HUES48 (cell line): Measurements from ENCODE around the gene TAPT1.

Experiments used
- H3K27ac ChIP-seq: one replicate; pipeline ENCODE4 v1.7.0; 2013; ENCODE audit warnings: low read depth, low read length, inconsistent platforms
- H3K27me3 ChIP-seq: 2 replicates; pipeline ENCODE4 v1.6.1; 2013; ENCODE audit warnings: mild to moderate bottlenecking, low read length; ENCODE audit not compliant: control insufficient read depth, insufficient read depth
- H3K36me3 ChIP-seq: 2 replicates; pipeline ENCODE4 v1.6.1; 2013; ENCODE audit warnings: low read length; ENCODE audit not compliant: control insufficient read depth, insufficient read depth
- H3K4me1 ChIP-seq: 2 replicates; pipeline ENCODE4 v1.6.1; 2013; ENCODE audit warnings: mild to moderate bottlenecking, low read length; ENCODE audit not compliant: control insufficient read depth, insufficient read depth
- H3K4me3 ChIP-seq: 2 replicates; pipeline ENCODE4 v1.5.1; 2013; ENCODE audit warnings: mild to moderate bottlenecking, low read depth, low read length
- H3K9ac ChIP-seq: 2 replicates; pipeline ENCODE4 v1.6.1; 2013; ENCODE audit warnings: mild to moderate bottlenecking, low read depth, low read length, moderate library complexity
- H3K9me3 ChIP-seq: 2 replicates; pipeline ENCODE4 v1.6.1; 2013; ENCODE audit warnings: low read length; ENCODE audit not compliant: control insufficient read depth, insufficient read depth

Gene TAPT1

DNA sequence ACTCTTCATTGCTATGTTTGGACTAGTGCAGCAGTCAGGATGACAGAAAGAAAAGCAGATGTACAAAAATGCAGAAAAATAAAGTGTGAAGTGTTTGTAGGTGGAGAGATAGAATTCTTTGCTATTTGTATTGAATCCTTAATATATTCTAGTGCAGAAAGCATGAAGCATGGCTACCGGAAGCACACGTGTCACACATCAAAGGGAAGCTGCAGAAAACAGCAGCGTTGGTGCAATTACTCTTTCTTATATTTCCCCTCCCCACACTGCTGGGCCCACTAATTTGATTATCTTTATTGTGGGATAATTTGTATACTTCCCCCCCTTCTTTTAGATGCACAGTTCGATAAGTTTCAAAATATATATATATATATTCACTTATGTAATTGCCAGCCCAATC, 35.9 kb upstream of the TAPT1 start:
- no peaks in the 10 kb centered on the region for H3K9me3 ChIP-seq
- H3K27ac ChIP-seq, result no peak overlapping the region
- H3K27me3 ChIP-seq, result no peaks in the 10 kb centered on the region
- H3K4me1 ChIP-seq, result no peaks in the 10 kb centered on the region
- H3K4me3 ChIP-seq, result no peak overlapping the region
- H3K36me3 ChIP-seq, result no peaks in the 10 kb centered on the region
- no peak overlapping the region for H3K9ac ChIP-seq

DNA sequence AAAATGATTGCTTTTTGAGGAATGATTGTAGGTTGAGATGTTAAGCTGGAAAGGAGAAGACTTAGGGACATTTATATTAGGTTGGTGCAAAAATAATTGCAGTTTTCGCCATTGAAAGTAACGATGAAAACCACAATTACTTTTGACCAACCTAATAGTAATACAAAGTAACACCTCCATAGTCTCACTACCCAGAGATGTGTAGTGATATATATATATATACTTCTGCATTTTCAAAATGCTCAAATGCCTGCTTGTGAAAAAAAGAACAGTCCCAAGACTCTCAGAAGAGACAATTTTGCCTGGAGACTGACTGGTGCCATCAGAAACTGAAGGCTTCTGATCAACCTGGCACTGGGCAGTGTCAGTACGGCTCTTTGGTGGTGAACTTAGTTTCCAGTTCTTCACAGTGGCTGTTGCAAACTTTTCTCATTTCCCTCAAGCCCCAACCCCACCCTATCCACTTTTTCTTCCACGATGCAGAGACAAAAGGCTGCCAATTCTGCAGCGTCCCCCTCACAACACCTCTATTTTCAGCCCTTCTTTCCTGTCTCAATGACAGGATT, 35.1 kb upstream of the TAPT1 start:
- Histone ChIP-seq H3K4me3 (no peak overlapping the region), H3K27ac (no peak overlapping the region), H3K27me3 (no peaks in the 10 kb centered on the region)

DNA sequence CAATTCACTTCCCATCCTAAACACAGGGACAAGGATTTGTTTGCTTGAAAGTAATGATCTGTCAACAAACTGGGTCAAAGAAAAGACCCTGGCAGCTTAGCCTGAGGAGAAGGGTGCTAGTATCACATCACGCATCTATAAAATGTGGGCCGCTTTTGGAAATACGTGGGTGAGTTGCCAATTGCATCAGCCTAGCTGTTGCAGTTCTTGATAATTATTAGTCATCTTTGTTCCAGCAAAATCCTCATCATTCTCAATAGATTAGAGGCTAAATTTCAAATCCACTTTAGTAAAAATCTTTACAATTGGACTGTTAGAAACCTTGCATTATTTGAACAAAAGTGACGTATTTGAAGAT, 33.6 kb upstream of the TAPT1 start:
- Histone ChIP-seq H3K9me3 (no peaks in the 10 kb centered on the region), H3K4me1 (no peaks in the 10 kb centered on the region), H3K27me3 (no peaks in the 10 kb centered on the region), H3K9ac (no peak overlapping the region), H3K4me3 (no peak overlapping the region), H3K27ac (no peak overlapping the region), H3K36me3 (no peaks in the 10 kb centered on the region)

More for the DNA sequence above, 35.1 kb upstream of the TAPT1 start:
- Histone ChIP-seq H3K4me1 (no peaks in the 10 kb centered on the region), H3K9ac (no peak overlapping the region), H3K9me3 (no peaks in the 10 kb centered on the region), H3K36me3 (no peaks in the 10 kb centered on the region)

DNA sequence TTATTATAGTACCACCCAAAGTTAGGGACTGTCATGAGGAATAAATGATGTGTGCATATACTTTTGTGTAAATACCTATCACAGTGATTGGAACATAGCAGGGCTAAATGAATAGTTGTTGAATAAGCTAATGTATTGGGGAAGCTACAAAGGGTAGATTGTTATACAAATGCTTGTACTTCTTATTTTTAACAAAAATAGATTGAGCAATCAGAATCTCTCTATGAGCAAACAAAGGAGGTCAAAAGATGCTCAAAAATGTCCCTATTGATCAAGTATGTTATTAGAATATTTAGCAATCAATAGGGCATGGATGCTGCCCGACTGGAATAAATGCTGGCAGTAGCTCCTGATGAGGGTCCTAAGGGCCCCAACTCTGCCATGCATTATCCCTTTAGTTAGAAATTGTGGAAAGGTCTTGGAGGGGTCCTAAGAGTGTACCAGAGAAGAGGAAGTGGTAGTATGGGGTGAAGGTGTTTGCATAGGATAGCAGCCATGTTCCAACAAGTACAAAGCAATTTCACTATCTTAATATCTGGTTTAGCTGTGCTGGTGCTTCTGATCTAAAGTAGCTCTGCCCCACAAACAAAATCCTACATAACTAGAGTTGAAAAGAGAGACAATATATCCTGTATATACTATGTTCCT, 33.1 kb upstream of the TAPT1 start:
- Histone ChIP-seq H3K27ac (no peak overlapping the region), H3K4me1 (no peaks in the 10 kb centered on the region), H3K4me3 (no peak overlapping the region), H3K9ac (no peak overlapping the region), H3K36me3 (no peaks in the 10 kb centered on the region), H3K9me3 (no peaks in the 10 kb centered on the region), H3K27me3 (no peaks in the 10 kb centered on the region)

DNA sequence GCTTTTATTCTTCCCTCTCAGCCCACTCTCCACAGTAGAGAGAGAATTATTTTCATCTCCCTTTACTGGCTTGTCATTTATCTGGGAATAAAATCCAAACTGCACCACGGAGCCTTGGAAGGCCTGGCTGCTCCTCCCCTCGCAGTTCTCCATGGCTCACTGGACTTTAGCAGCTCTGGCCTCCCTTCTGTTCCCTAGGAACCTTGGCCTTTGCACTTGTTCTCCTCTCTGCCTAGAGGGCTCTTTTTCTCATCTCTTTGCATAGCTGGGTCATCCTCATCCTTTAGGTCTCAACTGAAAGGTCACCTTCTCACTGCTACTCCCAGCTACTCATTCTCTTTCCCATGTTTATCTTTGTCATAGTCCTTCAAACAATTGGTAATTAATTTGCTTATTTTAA, 31.3 kb upstream of the TAPT1 start:
- H3K9me3 ChIP-seq, result no peaks in the 10 kb centered on the region
- H3K4me3 ChIP-seq, result no peak overlapping the region
- no peaks in the 10 kb centered on the region for H3K4me1 ChIP-seq
- no peak overlapping the region for H3K27ac ChIP-seq
- H3K36me3 ChIP-seq, result peaks cover 4% of the 10 kb centered on the region; the same call in 1 of the 2 replicates
- no peak overlapping the region for H3K9ac ChIP-seq
- H3K27me3 ChIP-seq, result no peaks in the 10 kb centered on the region

DNA sequence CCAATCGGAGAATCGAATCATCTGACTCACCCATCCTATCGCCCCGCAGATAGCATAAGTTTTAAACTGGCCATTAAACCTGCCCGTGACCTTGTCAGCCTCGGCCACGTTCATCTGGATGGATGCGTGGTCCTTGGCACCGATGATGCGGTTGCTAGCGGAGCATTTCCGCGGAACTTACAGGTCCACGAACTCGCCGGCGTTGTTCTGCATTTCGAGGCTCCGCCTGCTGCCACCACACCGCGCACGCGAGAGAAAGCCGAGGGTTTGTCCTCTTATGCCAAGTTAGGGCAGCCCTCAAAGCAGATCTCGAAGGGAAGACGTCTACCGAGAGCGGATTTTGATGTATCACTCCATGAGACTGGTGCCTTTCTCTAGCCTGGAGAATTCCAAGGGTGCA, 30.1 kb upstream of the TAPT1 start:
- no peaks in the 10 kb centered on the region for H3K4me1 ChIP-seq
- no peak overlapping the region for H3K27ac ChIP-seq
- no peaks in the 10 kb centered on the region for H3K9me3 ChIP-seq
- H3K9ac ChIP-seq, result no peak overlapping the region
- H3K36me3 ChIP-seq, result peaks cover 5% of the 10 kb centered on the region; the same call in 1 of the 2 replicates
- no peaks in the 10 kb centered on the region for H3K27me3 ChIP-seq
- no peak overlapping the region for H3K4me3 ChIP-seq

DNA sequence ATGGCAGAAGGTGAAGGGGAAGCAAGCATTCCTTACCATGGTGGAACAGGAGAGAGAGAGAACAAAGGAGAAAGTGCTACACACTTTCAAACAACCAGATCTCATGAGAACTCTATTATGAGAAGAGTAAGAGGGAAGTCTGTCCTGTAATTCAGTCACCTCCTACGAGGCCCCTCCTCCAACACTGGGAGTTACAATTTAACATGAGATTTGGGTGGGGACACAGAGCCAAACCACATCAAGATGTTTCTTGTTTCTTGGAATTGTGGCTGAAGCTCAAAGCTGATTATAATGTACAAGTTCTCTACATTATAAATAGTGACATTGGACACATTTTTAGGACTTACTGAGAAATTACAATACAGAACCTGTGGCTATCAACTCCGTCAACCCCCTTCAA, 29.5 kb upstream of the TAPT1 start:
- Histone ChIP-seq H3K27ac (no peak overlapping the region), H3K4me3 (no peak overlapping the region)

DNA sequence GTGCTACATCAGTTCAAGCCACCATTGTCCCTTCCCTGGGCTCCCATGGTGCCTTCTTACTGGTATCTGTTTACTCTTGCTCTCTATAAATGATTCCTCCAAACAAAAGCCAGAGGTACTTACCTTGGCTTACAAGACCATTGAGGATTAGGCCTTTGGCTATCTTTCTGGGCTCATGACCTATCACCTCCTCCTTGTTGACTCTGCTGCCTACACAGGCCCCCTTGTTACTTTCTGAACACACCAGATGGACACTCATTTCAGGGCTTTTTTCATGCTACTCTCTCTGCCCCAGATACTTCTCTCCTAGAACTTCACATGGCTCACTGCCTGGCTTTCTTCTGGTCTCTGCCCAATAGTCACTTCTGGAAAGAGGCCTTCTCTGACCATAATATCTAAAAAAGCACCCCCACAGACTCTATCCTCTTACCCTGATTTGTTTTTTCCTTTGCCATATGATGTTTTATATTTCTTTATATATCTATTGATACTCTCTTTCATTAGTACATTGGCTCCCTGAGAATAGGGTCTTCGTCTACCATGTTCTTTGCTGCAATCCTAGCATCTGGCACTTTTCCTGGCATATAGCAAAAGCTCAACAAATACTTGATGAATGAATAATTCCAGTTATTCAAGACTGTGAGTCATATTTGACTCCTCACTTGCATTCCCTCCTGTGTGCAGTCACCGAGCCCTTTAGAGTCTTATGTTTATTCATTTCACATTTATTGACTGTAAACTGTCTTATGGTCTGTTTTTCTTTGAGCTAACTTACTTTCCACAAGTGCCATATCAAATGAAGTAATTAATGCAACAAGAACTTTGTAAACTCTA, 27.1 kb upstream of the TAPT1 start:
- H3K27ac ChIP-seq, result no peak overlapping the region
- H3K4me1 ChIP-seq, result no peaks in the 10 kb centered on the region
- peaks cover 5% of the 10 kb centered on the region; the same call in 1 of the 2 replicates for H3K36me3 ChIP-seq

More for the DNA sequence above, 29.5 kb upstream of the TAPT1 start:
- no peaks in the 10 kb centered on the region for H3K9me3 ChIP-seq
- H3K4me1 ChIP-seq, result no peaks in the 10 kb centered on the region
- no peaks in the 10 kb centered on the region for H3K27me3 ChIP-seq
- H3K9ac ChIP-seq, result no peak overlapping the region
- H3K36me3 ChIP-seq, result peaks cover 5% of the 10 kb centered on the region; the same call in 1 of the 2 replicates

DNA sequence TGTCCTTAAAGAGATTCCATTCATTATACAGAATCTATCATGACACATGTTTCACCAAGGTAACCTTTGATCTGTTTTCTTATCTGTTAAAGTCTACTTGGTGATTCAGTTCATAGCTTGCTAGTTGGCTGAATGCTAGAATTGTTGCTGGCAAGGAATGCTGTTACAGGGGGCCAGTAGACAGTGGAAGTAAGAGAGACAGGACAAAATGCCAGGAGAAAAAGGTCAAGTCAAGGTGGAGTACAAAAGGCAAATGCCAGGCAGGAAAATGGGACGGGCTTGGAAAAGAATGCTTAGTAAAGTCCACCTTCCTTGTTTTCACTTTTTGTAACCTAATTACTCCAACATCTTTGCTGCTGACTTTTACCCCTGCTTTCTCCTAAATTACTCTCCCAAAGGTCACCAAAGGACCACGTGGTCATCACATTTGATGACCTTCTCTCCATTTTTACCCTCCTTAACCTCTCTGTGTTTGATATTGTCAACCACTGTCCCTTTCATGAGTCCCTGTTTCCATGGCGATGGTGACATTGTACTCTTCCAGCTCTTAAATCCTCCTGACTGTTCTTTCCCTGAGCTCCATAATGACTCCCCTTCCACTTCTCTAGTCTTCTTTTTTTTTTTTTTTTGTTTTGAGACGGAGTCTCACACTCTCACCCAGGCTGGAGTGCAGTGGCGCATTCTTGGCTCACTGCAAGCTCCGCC, 24.5 kb upstream of the TAPT1 start:
- H3K9me3 ChIP-seq, result no peaks in the 10 kb centered on the region
- H3K4me3 ChIP-seq, result no peak overlapping the region
- H3K36me3 ChIP-seq, result peaks cover 5% of the 10 kb centered on the region; the same call in 1 of the 2 replicates
- no peak overlapping the region for H3K27ac ChIP-seq
- H3K4me1 ChIP-seq, result no peaks in the 10 kb centered on the region
- no peak overlapping the region for H3K9ac ChIP-seq
- H3K27me3 ChIP-seq, result no peaks in the 10 kb centered on the region

More for the DNA sequence above, 27.1 kb upstream of the TAPT1 start:
- no peak overlapping the region for H3K9ac ChIP-seq
- H3K4me3 ChIP-seq, result no peak overlapping the region
- no peaks in the 10 kb centered on the region for H3K9me3 ChIP-seq
- H3K27me3 ChIP-seq, result no peaks in the 10 kb centered on the region

DNA sequence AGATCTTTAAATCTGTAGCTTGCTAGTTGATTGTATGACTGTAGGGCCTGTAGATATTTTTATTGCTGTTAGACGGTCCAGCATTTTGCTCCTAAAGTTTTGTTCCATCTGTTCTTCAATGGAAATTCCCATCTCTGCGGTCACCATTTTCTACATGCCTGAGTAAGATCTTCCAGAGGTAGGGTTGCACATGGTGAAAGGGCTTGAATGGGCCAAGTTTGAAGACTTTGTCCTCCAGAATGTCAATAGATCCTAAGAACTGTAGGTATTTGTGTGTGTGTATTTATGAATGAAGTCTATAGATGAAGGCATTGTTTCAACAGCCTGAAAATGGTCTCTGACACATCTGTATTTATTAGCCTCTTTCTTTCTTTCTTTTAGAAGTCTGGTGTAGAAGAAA, 22.3 kb upstream of the TAPT1 start:
- Histone ChIP-seq H3K9ac (no peak overlapping the region), H3K4me3 (no peak overlapping the region), H3K9me3 (no peaks in the 10 kb centered on the region), H3K4me1 (no peaks in the 10 kb centered on the region), H3K27me3 (no peaks in the 10 kb centered on the region), H3K27ac (no peak overlapping the region), H3K36me3 (peaks cover 5% of the 10 kb centered on the region; the same call in 1 of the 2 replicates)
